SK-N-SH (cell line): ENCODE measurements around the gene MBTPS1. TPM values are rescaled to one million over a fixed set of nuclear protein-coding genes. Genes with fewer than 3 reads are reported as not detected.

Experiments
- CTCF ChIA-PET: fragments of 300-600, 350-600 bp; formaldehyde crosslinking; extraction: SDS; loops from one replicate; lab custom pipeline; 2021; lab: Yijun Ruan, JAX
- POLR2A ChIA-PET: fragments of 350-600 bp; sonication (Branson Sonifier 250); formaldehyde crosslinking; extraction: SDS; loops from one replicate; lab custom pipeline; 2020; ENCODE audit warnings: antibody characterized with exemption, inconsistent platforms; lab: Yijun Ruan, JAX
- DNase-seq: peaks from one replicate; pipeline ENCODE4 v3.0.0; 2012
- H2AFZ ChIP-seq: fragments of 200-600 bp; sonication (generic); 2 replicates; pipeline ENCODE4 v1.8.1; 2016; ENCODE audit warnings: antibody characterized with exemption, mild to moderate bottlenecking, low read depth
- H3F3A ChIP-seq: fragments of 200-600 bp; sonication (generic); replicated peaks from 2 replicates; pipeline ENCODE3; 2016; ENCODE audit warnings: antibody characterized with exemption, mild to moderate bottlenecking; ENCODE audit not compliant: insufficient read depth
- H3K27ac ChIP-seq, 2 experiments: fragments of 200-500 bp in 1 of 2; fragments of 200-600 bp in 1 of 2; sonication (Bioruptor generic) in 1 of 2; sonication (generic), shearing (Covaris generic) in 1 of 2; 2 replicates each; pipeline versions ENCODE4 v1.5.1 to v1.6.1; 2014 to 2016; ENCODE audit warnings: low read depth in 2 of 2, inconsistent platforms in 1 of 2, low read length in 1 of 2, mild to moderate bottlenecking in 1 of 2, mixed read lengths in 1 of 2
- H3K27me3 ChIP-seq: fragments of 200-600 bp; sonication (generic), shearing (Covaris generic); 2 replicates; pipeline ENCODE4 v1.6.1; 2016; ENCODE audit warnings: mixed run types; ENCODE audit not compliant: insufficient read depth
- H3K36me3 ChIP-seq, 2 experiments: fragments of 200-500 bp in 1 of 2; fragments of 200-600 bp in 1 of 2; sonication (Bioruptor generic) in 1 of 2; sonication (generic) in 1 of 2; replicated peaks in 1 of 2; 2 replicates each; pipeline versions ENCODE3 to v1.5.1; 2014 to 2016; ENCODE audit warnings: low read length in 1 of 2, mild to moderate bottlenecking in 1 of 2; ENCODE audit not compliant: insufficient read depth in 2 of 2, control insufficient read depth in 1 of 2
- H3K4me1 ChIP-seq, 2 experiments: fragments of 200-500 bp in 1 of 2; fragments of 200-600 bp in 1 of 2; sonication (Bioruptor generic) in 1 of 2; sonication (generic), shearing (Covaris generic) in 1 of 2; 2 replicates each; pipeline versions ENCODE4 v1.5.1 to v1.6.1; 2014 to 2016; ENCODE audit warnings: low read depth in 1 of 2, low read length in 1 of 2, mixed run types in 1 of 2; ENCODE audit not compliant: insufficient read depth in 2 of 2, control insufficient read depth in 1 of 2
- H3K4me2 ChIP-seq: fragments of 200-600 bp; sonication (generic), shearing (Covaris generic); 2 replicates; pipeline ENCODE4 v1.6.1; 2017; ENCODE audit warnings: mixed run types
- H3K4me3 ChIP-seq, 2 experiments: fragments of 200-500 bp in 1 of 2; fragments of 200-600 bp in 1 of 2; sonication (Bioruptor generic) in 1 of 2; sonication (generic), shearing (Covaris generic) in 1 of 2; 2 replicates each; pipeline versions ENCODE4 v1.5.1 to v1.8.1; 2014 to 2016; ENCODE audit warnings: low read depth in 2 of 2, inconsistent platforms in 1 of 2, low read length in 1 of 2, mild to moderate bottlenecking in 1 of 2, mixed read lengths in 1 of 2, moderate library complexity in 1 of 2
- H3K79me2 ChIP-seq: fragments of 200-600 bp; sonication (generic); 2 replicates; pipeline ENCODE4 v1.8.1; 2017; ENCODE audit warnings: mild to moderate bottlenecking; ENCODE audit not compliant: insufficient read depth
- H3K9ac ChIP-seq: fragments of 200-600 bp; sonication (generic); 2 replicates; pipeline ENCODE4 v1.6.1; 2017; ENCODE audit warnings: mixed run types
- H3K9me2 ChIP-seq: fragments of 200-600 bp; sonication (generic); 2 replicates; pipeline ENCODE4 v1.6.1; 2017; ENCODE audit warnings: mixed run types
- H3K9me3 ChIP-seq: fragments of 200-600 bp; sonication (generic); 2 replicates; pipeline ENCODE4 v1.6.1; 2017; ENCODE audit warnings: mixed run types, mild to moderate bottlenecking, moderate library complexity
- H4K20me1 ChIP-seq: fragments of 200-600 bp; sonication (generic); 2 replicates; pipeline ENCODE4 v1.6.1; 2017; ENCODE audit warnings: mild to moderate bottlenecking, mixed run types; ENCODE audit not compliant: insufficient read depth
- CHD2 ChIP-seq: fragments of 150-350 bp; IDR thresholded peaks from 2 replicates; pipeline ENCODE4 v1.6.1; 2018; ENCODE audit warnings: low read length; ENCODE audit not compliant: partially characterized antibody
- FOSL2 ChIP-seq: IDR thresholded peaks from 2 replicates; pipeline ENCODE4 v1.4.0; 2012; ENCODE audit warnings: low read depth, mild to moderate bottlenecking, moderate library complexity, borderline replicate concordance
- GATA2 ChIP-seq: sonication (generic); formaldehyde crosslinking; IDR thresholded peaks from 2 replicates; pipeline ENCODE4 v1.5.0; 2020; ENCODE audit warnings: mild to moderate bottlenecking, missing genetic modification reagents
- MAX ChIP-seq: IDR thresholded peaks from 2 replicates; pipeline ENCODE4 v1.4.0; 2012; ENCODE audit warnings: low read depth
- MEF2A ChIP-seq: IDR thresholded peaks from 2 replicates; pipeline ENCODE4 v1.4.0; 2012; ENCODE audit warnings: low read depth, borderline replicate concordance
- PBX3 ChIP-seq: IDR thresholded peaks from 2 replicates; pipeline ENCODE4; 2012
- RAD21 ChIP-seq: IDR thresholded peaks from 2 replicates; pipeline ENCODE4 v1.6.1; 2012; ENCODE audit warnings: mild to moderate bottlenecking, low read length
- REST ChIP-seq: IDR thresholded peaks from 2 replicates; pipeline ENCODE4 v1.6.1; 2012; ENCODE audit warnings: mild to moderate bottlenecking, low read depth, low read length, moderate library complexity
- RFX5 ChIP-seq: IDR thresholded peaks from 2 replicates; pipeline ENCODE4 v1.6.1; 2012; ENCODE audit warnings: mild to moderate bottlenecking, improper control_type of control experiment, low read length
- SMC3 ChIP-seq: IDR thresholded peaks from 2 replicates; pipeline ENCODE4 v1.6.1; 2012; ENCODE audit warnings: low read depth, low read length, improper control_type of control experiment
- TEAD4 ChIP-seq: IDR thresholded peaks from 2 replicates; pipeline ENCODE4 v1.4.0; 2012; ENCODE audit warnings: mild to moderate bottlenecking, borderline replicate concordance; ENCODE audit not compliant: insufficient read depth
- USF1 ChIP-seq: IDR thresholded peaks from 2 replicates; pipeline ENCODE4 v1.4.0; 2012; ENCODE audit warnings: low read depth, borderline replicate concordance
- ZBTB33 ChIP-seq: IDR thresholded peaks from 2 replicates; pipeline ENCODE4 v1.4.0; 2012; ENCODE audit warnings: low read depth, borderline replicate concordance
- WGBS: methylation state at CpG from one replicate; pipeline ENCODE4 v1.1.6; 2017; ENCODE audit warnings: low lambda C conversion rate; 5-methylcytosine and 5-hydroxymethylcytosine counted together
- polyA plus RNA-seq, 3 experiments: library from polyadenylated mRNA; depleted of rRNA; stranded (reverse); fragments of >200 nt; gene quantifications; 2 replicates each; pipeline ENCODE4 v1.2.3, GENCODE V29; 2012

MBTPS1 gene
- polyA plus RNA-seq, 1 of the 3 experiments (the other 2 are of a cell fraction): 84.9 TPM

DNA sequence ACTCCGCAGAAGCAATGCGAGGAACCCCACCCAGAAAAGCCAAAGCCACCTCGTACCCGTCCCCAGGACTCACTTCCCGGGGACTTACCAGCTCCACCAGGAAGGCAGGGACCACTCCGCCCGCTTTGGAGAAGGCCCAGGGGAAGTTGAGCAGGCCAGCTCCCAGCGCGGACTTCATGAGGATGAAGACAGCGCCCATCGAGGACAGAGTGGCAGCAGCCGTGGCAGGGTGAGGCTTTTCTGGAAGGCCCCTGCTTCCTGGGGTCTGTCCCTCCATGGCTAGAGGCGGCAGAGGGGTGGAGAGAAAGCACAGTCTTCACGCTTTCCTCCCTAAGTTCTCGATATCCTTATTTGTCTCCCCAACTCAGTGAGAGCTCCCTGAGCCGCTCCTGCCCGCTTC is 74.9 kb downstream of the MBTPS1 start:
- no peaks in the 10 kb centered on the region for H3F3A ChIP-seq
- H3K79me2 ChIP-seq: no peaks in the 10 kb centered on the region
- no peaks in the 10 kb centered on the region for H3K9me2 ChIP-seq
- TF ChIP-seq MAX: no peak
- no peak for TF ChIP-seq FOSL2
- no peak for TF ChIP-seq CHD2
- TF ChIP-seq RAD21: no peak
- no peak for TF ChIP-seq TEAD4
- no peak for TF ChIP-seq MEF2A
- no peak for TF ChIP-seq ZBTB33
- no peak for TF ChIP-seq USF1
- no peak for TF ChIP-seq REST
- TF ChIP-seq RFX5: no peak
- TF ChIP-seq SMC3: no peak
- no peak for TF ChIP-seq GATA2 (CRISPR knock-in tag)
- no peak for TF ChIP-seq PBX3
- no peak overlapping the region for H2AFZ ChIP-seq
- no peak overlapping the region for H3K27ac ChIP-seq
- H3K4me2 ChIP-seq: no peak overlapping the region
- no peak for DNase-seq
- H4K20me1 ChIP-seq: no peaks in the 10 kb centered on the region
- POLR2A ChIA-PET: no interaction called here
- no peaks in the 10 kb centered on the region; the same call in 1 of the 2 replicates for H3K27me3 ChIP-seq
- H3K9ac ChIP-seq: no peak overlapping the region
- H3K9me3 ChIP-seq: no peaks in the 10 kb centered on the region
- peaks cover 0 to 5% of the 10 kb centered on the region in 2 experiments; a peak in 1 of 4 replicates for H3K4me1 ChIP-seq
- 83% methylated on average over 11 of the region's 17 CpGs for WGBS
- no peaks in the 10 kb centered on the region for H3K36me3 ChIP-seq
- H3K4me3 ChIP-seq: no peak overlapping the region
- CTCF ChIA-PET: interaction anchor here (1.1 to 6.3 kb wide), 4 partner anchors 20 to 85 kb away, joined by 5 to 57 read pairs (median 16); no protein-coding TSS in a partner anchor
